ENCODE data around the gene LEPR. TPM values are rescaled to one million over a fixed set of nuclear protein-coding genes. Genes with fewer than 3 reads are reported as not detected.

LEPR gene
- total RNA-seq, 1 experiment from 2014 or later: 1.6 TPM

DNA sequence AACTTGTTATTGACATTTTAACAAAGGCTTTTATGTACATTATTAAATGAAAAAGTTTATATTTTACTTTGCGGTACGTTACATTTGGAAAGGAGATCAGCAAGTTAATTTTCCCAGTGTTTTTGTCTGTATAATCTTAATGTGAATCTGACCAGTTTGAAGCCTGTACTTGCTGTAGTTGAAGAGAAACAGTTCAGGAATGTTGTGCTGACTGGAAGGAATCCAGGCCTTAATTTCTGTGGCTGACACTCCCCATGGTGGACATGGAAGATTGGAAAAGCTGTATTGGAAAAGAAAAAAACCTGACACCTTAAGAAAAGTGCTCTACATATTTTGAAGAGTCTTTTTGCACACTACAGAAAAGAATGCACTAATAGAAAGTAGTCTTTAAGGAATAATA, 15.5 kb downstream of the LEPR start:
- Histone ChIP-seq H3K27me3 (replicated peaks; ENCODE audit: insufficient read depth, low read depth, low read length, poor library complexity) (no peaks in the 10 kb centered on the region), H3K9me3 (ENCODE audit: low read depth, low read length, poor library complexity, severe bottlenecking) (no peaks in the 10 kb centered on the region), H3K36me3 (ENCODE audit: insufficient read depth, low read length, poor library complexity, severe bottlenecking) (no peaks in the 10 kb centered on the region), H3K4me3 (ENCODE audit: low read depth, low read length, poor library complexity, severe bottlenecking) (no peak overlapping the region), H3K4me1 (ENCODE audit: insufficient read depth, low read length, poor library complexity, severe bottlenecking) (no peaks in the 10 kb centered on the region), H3K27ac (ENCODE audit: low read depth, low read length, poor library complexity, severe bottlenecking) (no peak overlapping the region)
- CTCF ChIA-PET: no interaction called here
- POLR2A ChIA-PET (ENCODE audit: low non-redundant PET): no interaction called here
- TF ChIP-seq, protein P1, sequence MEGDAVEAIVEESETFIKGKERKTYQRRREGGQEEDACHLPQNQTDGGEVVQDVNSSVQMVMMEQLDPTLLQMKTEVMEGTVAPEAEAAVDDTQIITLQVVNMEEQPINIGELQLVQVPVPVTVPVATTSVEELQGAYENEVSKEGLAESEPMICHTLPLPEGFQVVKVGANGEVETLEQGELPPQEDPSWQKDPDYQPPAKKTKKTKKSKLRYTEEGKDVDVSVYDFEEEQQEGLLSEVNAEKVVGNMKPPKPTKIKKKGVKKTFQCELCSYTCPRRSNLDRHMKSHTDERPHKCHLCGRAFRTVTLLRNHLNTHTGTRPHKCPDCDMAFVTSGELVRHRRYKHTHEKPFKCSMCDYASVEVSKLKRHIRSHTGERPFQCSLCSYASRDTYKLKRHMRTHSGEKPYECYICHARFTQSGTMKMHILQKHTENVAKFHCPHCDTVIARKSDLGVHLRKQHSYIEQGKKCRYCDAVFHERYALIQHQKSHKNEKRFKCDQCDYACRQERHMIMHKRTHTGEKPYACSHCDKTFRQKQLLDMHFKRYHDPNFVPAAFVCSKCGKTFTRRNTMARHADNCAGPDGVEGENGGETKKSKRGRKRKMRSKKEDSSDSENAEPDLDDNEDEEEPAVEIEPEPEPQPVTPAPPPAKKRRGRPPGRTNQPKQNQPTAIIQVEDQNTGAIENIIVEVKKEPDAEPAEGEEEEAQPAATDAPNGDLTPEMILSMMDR (conservative IDR thresholded peaks at IDR 0.05; ENCODE audit: low read depth, low read length): no peak
- no peak for TF ChIP-seq EZH2 (IDR thresholded peaks at IDR 0.05; ENCODE audit: borderline replicate concordance, low read depth, low read length, poor library complexity, severe bottlenecking)
- intact Hi-C loops (cut with micrococcal nuclease; ENCODE audit: unreplicated experiment): no loop called here
- DNase-seq (ENCODE audit: low spot score): no peak
- BruUV-seq (replicated peaks): no TSS peak

DNA sequence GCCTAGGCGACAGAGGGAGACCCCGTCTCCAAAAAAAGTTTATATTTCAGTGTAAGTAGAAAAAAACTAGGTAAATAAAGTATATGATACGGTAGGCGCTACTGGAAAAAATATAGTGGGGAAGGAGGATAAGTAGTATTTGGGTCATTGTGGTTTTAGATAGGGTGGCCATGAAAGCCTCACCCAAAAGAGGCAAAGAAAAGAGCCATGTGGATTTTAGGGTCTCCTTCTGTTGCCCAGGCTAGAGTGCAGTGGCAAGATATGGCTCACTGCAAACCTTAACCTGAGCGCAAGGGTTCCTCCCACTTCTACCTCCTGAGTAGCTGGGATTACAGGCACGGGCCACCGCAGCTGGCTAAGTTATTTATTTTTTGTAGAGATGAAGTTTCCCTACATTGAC, 17.1 kb downstream of the LEPR start:
- H3K27ac ChIP-seq (ENCODE audit: low read depth, low read length, poor library complexity, severe bottlenecking): no peak overlapping the region
- H3K4me1 ChIP-seq (ENCODE audit: insufficient read depth, low read length, poor library complexity, severe bottlenecking): no peaks in the 10 kb centered on the region
- H3K27me3 ChIP-seq (replicated peaks; ENCODE audit: insufficient read depth, low read depth, low read length, poor library complexity): no peaks in the 10 kb centered on the region
- no peaks in the 10 kb centered on the region for H3K36me3 ChIP-seq (ENCODE audit: insufficient read depth, low read length, poor library complexity, severe bottlenecking)
- intact Hi-C loops (cut with micrococcal nuclease; ENCODE audit: unreplicated experiment): no loop called here
- H3K9me3 ChIP-seq (ENCODE audit: low read depth, low read length, poor library complexity, severe bottlenecking): no peaks in the 10 kb centered on the region
- TF ChIP-seq, protein P1 (conservative IDR thresholded peaks at IDR 0.05; ENCODE audit: low read depth, low read length): no peak
- H3K4me3 ChIP-seq (ENCODE audit: low read depth, low read length, poor library complexity, severe bottlenecking): no peak overlapping the region
- CTCF ChIA-PET: no interaction called here
- no peak for DNase-seq (ENCODE audit: low spot score)
- POLR2A ChIA-PET (ENCODE audit: low non-redundant PET): no interaction called here
- no TSS peak for BruUV-seq (replicated peaks)

DNA sequence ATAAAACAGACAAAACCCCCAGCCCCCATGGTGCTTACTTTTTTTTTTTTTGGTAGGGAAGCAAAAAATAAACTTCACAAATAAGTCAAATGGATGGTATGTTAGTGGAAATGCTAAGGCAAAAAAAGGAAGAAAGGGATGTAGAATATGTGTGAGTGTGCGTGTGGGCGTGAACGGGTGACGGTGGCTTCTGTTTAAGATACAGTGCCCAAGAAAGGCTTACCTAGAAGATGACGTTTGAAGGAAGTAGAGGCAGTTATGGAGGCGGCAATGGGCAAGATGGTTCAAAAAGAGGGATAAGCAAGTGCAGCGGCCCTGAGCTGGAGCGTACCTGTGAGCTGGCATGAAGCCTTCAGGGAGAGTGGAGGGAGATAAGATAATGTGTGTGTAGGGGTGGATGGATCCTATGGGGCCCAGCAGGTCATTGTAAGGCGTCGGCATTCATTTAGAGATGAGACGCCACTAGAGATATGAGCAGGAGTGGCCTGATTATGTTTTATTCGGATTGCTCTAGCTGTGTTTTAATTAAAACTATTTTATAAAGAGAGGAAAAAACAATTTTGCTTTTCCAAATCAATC, 19.9 kb downstream of the LEPR start:
- intact Hi-C loops (cut with micrococcal nuclease; ENCODE audit: unreplicated experiment): no loop called here
- Histone ChIP-seq H3K27ac (ENCODE audit: low read depth, low read length, poor library complexity, severe bottlenecking) (no peak overlapping the region), H3K9me3 (ENCODE audit: low read depth, low read length, poor library complexity, severe bottlenecking) (no peaks in the 10 kb centered on the region), H3K36me3 (ENCODE audit: insufficient read depth, low read length, poor library complexity, severe bottlenecking) (no peaks in the 10 kb centered on the region), H3K4me1 (ENCODE audit: insufficient read depth, low read length, poor library complexity, severe bottlenecking) (no peaks in the 10 kb centered on the region), H3K27me3 (replicated peaks; ENCODE audit: insufficient read depth, low read depth, low read length, poor library complexity) (no peaks in the 10 kb centered on the region), H3K4me3 (ENCODE audit: low read depth, low read length, poor library complexity, severe bottlenecking) (no peak overlapping the region)
- no peak for TF ChIP-seq EZH2 (IDR thresholded peaks at IDR 0.05; ENCODE audit: borderline replicate concordance, low read depth, low read length, poor library complexity, severe bottlenecking)
- TF ChIP-seq, protein P1 (conservative IDR thresholded peaks at IDR 0.05; ENCODE audit: low read depth, low read length): no peak
- no peak for DNase-seq (ENCODE audit: low spot score)
- ChIA-PET CTCF (interaction anchor here (1.1 kb wide), 1 partner anchor 9 kb away, joined by 4 read pairs; no protein-coding TSS in a partner anchor), POLR2A (ENCODE audit: low non-redundant PET) (interaction anchor here (0.7 kb wide), 1 partner anchor 19 kb away, joined by 3 read pairs; no protein-coding TSS in a partner anchor)
- no TSS peak for BruUV-seq (replicated peaks)

Data from A673 (cell line).